HG02840 (cell line): Measurements from ENCODE around the gene PTPN12.
"Not testable (repeated sequence)": the region's sequence is repeated elsewhere in the genome, so short reads cannot be mapped to it uniquely, and the experiment has no call there.

Experiments used
- ATAC-seq: cut with Tn5 transposase; IDR thresholded peaks from one replicate; pipeline ENCODE4 v1.9.1; 2021; ENCODE audit warnings: mild to moderate bottlenecking, moderate library complexity, moderate number of reproducible peaks; ENCODE audit not compliant: unreplicated experiment, low FRiP score

PTPN12 gene

DNA sequence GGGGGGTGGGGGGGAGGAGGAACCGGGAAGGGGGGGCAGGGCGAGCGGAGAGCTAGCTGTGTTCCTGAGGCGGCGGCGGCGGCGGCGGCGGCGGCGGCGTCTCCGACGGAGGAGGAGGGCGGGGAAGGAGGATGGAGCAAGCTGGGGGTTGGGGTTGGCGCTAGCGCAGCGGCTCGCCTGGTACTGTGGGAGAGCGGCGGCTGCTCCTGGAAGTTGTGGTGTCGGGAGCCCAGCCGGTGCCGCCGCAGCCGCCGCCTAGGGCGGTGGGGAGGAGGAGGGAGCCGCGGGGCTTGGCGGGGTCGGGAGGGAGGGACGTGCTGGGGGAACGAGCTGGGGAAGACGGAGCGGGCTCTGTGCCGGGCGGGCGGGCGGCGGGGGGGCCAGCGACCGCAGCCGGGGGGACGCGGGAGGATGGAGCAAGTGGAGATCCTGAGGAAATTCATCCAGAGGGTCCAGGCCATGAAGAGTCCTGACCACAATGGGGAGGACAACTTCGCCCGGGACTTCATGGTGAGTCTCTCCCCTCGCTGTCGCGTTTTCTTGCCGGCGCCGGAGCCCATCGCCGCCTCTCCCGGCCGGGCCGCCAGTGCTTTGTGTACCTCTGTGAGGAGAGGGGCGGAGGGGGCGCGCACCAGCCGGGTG is at the start of gene PTPN12:
Gene PTPN12, plus strand, starts transcription at position 160 of the 642 bp plus-strand sequence. Its CDS starts 252 bp downstream, at position 412.
- peak; percentile 39 for ATAC-seq

DNA sequence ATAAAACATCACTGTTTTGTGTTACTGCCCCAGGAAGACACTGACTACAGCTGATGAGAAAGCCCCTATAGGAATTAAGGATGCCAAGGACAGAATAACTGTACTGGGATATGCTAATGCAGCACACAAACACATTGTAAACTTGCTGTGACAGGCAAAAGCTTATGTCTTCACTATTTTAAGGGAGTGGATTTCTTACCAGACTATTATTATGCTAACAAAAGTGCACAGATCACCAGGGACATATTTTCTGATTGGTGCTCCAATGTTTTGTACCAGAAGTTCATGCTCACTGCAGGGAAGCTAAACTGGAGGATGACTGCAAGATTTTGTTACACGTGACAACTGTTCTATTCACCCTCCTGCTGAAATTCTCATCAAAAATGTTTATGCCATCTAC is 48.1 kb upstream of the PTPN12 start:
- ATAC-seq: no peak

DNA sequence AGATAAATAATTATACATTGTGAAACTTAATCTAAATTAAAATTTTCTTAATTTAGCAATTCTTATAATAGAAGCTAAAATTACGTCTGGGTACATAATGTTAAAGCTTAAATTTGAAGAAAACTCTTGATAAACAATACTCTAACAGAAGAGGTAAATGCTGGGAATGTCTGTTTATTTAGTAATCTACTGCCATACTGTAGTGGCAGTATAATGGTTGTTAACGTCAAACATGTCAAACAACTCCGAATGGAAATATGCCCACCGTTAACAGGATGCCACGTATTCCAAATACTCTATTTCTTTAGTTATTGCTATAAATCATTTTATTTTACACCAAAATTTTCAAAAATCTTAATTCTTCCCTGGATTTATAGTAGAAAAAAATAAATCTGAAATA is 40.0 kb upstream of the PTPN12 start:
- ATAC-seq: no peak

DNA sequence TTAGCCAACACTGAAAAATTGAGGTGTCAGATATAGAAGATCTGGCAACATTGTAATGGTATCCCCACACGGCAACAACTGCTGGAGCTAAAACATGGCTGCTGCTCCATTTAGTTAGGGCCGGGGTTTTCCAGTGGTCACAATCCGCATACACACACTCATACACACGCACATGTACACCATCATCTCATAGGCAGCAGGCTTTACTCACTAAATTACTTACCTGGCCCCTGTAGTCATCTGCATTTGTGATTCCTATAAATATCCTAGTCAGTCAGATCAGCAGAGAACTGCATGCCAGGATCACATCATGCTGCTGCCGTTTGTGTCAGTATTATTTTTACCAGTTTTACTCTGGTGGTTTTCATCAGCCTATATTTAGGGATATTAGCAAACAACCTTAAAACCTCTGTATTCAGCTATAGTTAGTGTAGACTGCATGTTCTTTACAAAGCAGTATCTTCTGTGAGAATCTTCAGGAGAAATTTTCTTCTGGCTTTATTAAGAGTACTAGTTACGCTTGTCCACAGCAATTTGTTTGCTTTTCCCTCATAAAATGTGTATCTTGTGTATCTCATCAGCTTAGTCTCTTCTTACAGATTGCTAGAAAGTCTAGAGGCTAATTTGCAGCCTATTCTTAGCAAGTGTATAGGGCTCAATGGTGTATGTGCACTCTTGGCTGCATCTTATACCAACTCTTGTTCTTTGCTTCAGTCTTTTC is 38.3 kb upstream of the PTPN12 start:
- ATAC-seq: no peak

DNA sequence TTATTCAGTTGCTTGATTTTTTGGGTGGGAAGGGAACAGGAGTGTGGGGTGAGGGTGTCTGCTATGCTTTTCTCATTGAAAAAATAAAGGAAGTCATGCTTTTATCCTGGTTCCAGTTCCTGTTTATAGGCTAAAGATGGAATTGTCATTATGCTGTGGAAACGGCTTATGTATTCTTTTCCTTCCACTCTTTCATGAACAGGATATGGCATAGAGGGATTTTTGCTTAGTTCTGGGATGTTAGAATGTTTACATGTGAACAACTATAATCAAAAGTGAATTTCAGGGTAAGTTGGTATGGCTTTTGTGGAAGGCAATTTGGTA is 35.9 kb upstream of the PTPN12 start:
- no peak for ATAC-seq

DNA sequence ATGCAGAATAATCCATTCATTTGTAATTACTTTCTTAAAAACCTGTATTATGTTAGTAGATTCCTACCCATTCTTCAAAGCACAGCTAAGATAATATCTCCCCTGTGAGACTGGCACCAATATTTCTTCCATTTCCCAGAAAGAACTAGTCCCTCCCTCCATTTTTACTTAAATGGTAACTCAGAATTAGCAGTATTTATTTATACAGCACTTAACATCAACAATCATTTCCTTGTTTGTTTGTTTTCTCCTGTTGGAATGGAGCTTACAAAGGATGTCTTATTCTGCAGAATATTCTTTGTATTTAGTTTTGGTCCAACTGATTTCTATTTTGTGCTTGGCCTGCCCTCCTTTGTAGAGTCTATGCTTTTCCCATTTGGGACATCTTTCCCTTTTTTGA is 32.1 kb upstream of the PTPN12 start:
- no peak for ATAC-seq

DNA sequence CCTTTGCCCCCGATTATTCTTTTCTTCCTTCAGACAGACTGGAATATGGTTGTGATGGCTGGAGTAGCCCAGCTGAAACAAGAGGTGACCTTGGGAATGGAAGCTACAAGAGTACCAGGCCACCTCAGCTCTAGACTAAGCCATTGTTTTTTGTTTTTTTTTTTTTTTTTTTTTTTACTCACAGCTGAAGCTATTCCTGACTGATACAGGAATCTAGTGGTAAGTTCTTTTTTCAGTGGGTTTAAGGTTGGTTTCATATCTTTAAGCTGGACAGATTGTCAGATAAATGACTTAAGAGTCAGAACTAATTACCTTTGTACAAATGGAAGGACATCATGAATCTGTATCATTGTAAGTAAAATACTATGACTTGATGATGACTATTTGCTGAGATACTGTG is 30.2 kb upstream of the PTPN12 start:
- ATAC-seq: no peak

DNA sequence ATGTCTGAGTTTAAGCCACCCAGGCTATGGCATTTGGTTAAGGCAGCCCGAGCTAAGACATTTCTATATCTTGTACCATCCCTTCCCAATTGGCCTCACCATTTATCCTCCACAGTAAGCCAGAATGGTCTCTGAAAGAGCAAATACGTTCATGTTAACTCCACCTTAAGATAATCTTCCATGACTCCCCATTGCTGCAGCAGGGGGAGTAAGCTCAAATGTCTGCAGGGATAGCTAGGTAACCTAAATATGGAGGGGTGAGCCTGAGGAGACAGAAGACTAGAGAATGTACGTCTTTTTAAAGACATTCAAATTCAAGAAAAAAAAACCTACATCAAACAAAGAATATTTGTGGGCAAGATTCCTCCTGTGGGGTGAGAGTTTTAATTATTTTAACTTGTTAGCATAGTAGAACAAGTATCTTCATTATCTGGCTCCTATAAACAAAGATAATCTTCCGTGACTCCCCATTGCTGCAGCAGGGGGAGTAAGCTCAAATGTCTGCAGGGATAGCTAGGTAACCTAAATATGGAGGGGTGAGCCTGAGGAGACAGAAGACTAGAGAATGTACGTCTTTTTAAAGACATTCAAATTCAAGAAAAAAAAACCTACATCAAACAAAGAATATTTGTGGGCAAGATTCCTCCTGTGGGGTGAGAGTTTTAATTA is 24.0 kb upstream of the PTPN12 start:
- not testable (repeated sequence) for ATAC-seq

DNA sequence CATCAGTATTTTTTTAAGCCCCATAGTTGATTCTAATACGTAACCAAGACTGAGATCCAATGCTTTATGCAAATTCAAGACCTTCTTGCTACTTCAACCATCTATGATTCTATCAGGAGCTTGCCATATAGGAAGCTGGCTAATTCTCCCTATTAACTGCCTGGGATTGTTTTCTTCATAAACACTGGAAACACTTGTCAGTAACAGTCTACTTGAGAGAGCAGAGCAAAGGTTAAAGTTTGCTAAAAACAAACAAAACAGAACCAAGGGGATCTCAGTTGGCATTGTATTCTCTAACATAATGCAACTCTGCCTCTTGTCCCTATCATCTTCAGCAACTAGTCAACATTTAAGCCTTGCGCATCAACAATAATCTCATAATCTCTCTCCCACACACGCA is 21.0 kb upstream of the PTPN12 start:
- ATAC-seq: no peak

DNA sequence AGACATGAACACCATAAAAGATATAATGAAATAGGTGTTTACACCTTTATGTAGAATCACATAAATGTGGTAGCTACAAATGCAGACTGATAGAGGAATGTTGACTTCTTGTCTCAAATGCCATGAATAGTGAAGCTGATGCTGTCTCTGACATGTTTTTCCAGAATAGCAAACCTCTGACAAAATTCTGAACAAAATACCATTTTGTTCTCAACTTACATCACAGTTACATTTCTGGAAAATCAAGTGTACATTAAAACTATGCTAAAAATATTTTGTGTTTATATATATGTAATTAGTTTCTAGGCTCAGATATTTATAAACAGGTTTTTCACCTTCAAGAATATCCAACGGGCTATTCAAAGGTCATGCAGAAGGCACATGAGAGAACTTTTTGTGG is 16.8 kb upstream of the PTPN12 start:
- ATAC-seq: no peak

DNA sequence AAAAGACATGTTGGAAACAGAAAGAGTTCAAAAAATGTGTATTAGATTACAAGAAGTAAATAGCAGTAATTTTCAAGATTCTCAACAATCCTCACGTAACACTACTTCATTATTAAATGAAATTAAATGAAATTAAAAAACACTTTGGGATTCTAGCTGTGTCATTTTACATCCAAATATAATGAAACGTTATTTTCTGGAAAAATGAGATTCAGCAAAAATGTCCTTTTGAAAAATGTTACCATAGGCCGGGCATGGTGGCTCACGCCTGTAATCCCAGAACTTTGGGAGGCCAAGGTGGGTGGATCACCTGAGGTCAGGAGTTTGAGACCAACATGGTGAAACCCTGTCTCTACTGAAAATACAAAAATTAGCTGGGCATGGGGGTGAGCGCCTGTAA is 15.6 kb upstream of the PTPN12 start:
- not testable (repeated sequence) for ATAC-seq

DNA sequence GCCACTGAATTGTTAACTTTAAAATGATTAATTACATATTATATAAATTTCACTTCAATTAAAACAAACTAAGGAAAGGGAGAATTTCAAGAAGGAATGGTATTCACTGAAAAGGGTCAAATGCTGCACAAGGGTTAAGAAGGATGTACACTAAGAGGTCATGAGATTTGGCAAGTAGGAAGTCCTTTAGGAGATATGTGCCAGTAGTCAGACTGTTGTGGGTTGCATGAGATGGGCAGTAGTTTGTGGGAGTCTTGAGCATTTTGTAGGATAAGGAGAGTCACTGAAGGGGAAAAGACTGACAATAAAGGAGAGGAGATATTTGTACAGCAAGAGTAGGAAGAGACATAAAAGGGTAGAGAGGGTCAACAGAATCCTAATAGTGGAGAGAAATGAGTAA is 12.4 kb upstream of the PTPN12 start:
- ATAC-seq: no peak

DNA sequence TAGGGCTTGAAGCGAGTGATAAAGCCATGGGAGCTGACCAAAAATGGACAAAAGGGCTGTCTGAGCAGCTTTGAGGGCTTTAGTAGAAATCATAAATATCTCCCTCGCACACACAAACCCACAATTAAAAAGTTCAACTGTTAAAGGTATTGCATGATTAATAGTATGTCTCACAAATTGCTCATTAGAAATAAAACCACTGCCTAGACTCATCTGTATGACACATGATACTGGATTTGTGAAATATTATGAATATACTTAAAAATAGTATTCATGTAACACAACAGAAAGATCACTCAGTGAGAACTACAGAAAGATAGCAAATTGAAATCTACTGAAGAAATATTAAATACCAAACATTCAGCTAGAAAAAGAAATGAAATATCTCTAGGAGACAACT is 11.9 kb upstream of the PTPN12 start:
- ATAC-seq: no peak

DNA sequence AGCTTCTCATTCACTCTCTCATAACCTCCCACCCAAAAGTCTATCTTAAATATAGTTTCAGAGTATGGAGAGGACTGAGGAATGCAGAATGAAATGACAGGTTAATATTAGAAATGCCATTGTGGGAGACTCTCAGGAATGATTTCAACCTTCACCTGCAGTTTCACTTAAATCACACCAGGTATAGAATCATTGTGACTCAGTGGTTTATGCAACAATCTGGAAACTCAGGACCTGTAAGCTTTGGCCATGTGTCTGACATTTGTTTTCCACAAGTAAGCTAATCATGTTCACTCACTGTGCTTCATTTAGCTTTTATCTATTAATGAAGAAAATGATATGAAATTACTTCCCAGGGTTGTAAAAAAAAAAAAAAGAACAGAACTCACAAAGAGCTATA is 8.7 kb upstream of the PTPN12 start:
- no peak for ATAC-seq

DNA sequence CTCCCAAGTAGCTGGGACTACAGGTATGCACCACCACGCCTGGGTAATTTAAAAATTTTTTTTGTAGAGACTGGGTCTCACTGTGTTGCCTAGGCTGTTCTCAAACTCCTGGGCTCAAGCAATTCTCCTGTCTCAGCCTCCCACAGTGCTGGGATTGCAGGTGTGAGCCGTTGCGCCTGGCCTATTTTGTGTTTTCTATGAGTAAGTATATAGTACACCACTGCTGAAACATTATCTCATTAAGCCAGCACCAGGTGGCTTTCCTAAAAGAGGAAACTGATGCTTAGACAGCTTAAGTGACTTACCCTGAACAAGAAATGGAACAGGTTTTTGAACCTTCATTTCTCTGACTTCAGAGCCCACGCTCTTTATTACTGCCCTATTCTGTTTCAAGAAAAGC is 7.8 kb upstream of the PTPN12 start:
- ATAC-seq: no peak

DNA sequence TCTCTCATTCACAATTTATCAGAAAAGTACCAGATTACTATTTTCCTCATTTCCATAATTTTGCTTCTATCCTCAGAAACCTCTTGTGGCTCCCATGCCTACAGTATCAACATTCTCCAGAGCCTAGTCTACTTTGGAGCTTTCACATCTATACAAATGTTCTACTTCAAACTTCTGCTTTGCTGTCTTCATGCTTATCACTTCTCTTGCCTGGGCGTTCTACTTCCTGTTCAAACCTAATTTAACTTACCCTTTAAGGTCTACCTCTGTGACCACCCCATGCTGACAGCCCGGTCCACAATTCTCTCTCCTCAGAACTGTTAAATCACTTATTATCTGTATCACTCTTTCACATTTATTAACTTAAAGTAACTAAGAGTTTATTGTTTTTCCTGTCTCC is 6.1 kb upstream of the PTPN12 start:
- ATAC-seq: no peak

DNA sequence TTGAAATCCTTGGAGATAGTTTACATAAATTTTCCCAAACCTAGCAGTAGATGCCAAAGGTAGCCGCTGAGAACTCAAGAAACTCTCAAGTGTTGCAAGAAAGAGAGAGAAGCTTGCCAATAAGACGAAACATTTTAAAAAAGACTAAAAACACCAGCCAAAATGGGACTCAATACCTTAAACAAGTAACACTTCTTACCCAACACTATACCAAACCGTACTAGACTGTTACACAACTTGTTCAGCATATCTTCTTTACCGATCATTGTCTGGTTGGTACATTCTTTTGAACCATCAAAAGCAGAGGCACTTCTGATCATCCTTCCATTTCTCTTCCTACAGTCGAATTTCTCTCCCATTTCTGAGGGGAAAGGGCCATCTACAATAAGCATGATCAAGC is 4.8 kb upstream of the PTPN12 start:
- ATAC-seq: no peak

DNA sequence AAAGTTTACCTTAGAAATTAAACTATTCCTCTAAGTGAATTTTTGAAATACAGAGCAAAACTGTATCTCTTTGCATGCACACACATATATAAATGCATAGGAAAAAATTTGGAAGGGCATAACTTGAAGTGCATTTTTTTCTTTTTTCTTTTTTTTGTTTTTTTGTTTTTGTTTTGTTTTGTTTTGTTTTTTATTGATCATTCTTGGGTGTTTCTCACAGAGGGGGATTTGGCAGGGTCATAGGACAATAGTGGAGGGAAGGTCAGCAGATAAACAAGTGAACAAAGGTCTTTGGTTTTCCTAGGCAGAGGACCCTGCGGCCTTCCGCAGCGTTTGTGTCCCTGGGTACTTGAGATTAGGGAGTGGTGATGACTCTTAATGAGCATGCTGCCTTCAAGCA is 4.4 kb upstream of the PTPN12 start:
- ATAC-seq: not testable (repeated sequence)

DNA sequence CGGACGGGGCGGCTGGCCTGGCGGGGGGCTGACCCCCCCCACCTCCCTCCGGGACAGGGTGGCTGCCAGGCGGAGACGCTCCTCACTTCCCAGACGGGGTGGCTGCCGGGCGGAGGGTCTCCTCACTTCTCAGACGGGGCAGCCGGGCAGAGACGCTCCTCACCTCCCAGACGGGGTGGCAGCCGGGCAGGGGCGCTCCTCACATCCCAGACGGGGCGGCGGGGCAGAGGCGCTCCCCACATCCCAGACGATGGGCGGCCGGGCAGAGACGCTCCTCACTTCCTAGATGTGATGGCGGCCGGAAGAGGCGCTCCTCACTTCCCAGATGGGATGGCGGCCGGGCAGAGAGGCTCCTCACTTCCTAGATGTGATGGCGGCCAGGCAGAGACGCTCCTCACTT is 3.0 kb upstream of the PTPN12 start:
- not testable (repeated sequence) for ATAC-seq

DNA sequence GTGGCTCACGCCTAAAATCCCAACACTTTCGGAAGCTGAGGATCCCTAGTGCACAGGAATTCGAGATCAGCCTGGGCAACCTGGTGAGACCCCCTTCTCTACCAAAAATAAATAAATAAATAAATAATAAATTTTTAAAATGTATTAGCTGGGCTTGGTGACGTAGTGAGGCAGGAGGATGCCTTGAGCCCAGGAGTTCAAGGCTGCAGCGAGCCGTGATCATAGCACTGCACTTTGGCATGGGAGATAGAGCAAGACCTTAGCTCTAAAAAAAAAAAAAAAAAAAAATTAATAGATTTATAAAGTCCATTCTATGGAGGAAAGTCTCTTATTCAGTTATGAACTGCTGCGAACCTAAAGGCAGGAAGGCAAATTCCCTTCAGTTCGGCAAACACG is 1.1 kb upstream of the PTPN12 start:
- no peak for ATAC-seq

DNA sequence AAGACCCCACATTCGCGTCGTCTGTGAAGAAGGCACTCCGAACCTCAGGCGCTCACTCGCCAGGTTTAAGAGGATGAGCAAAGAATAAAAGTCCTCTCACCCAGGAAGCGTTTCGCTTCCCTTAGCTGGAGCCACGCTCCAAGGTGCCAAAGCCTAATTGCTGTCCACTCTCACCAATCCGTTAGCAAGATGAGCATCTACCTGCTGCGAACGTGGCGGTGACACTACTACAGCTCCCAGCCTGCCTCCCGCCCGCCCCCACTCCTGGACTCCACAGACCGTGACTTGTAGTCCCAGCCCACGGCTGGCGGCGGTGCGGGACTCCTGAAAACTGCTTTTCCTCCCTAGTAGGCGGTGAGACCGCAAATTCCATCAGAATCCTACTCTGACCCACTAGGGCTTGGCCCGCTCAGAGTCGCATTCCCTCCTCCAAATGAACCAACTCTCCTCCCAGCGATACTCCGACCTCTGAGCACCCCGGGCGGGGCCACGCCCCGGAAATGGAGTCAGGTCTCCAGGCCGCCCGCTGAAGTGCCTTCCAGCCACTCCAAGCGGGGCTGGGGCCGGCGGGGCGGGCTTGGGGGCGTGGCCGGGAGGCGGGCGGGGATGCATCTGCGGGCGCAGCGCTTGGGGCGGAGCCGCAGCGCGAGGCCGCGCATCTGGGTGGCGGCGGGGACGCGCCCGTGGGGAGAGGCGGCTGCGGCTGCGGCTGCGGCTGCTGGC is 521 bp upstream of the PTPN12 start:
- ATAC-seq: peak; percentile 93
